ENCODE data around the gene MTHFD2L. TPM values are rescaled to one million over a fixed set of nuclear protein-coding genes. Genes with fewer than 3 reads are reported as not detected.
"Not testable (repeated sequence)": the region's sequence is repeated elsewhere in the genome, so short reads cannot be mapped to it uniquely, and the experiment has no call there.

The MTHFD2L gene
- total RNA-seq, 1 experiment from 2014 or later: 8.9 TPM

DNA sequence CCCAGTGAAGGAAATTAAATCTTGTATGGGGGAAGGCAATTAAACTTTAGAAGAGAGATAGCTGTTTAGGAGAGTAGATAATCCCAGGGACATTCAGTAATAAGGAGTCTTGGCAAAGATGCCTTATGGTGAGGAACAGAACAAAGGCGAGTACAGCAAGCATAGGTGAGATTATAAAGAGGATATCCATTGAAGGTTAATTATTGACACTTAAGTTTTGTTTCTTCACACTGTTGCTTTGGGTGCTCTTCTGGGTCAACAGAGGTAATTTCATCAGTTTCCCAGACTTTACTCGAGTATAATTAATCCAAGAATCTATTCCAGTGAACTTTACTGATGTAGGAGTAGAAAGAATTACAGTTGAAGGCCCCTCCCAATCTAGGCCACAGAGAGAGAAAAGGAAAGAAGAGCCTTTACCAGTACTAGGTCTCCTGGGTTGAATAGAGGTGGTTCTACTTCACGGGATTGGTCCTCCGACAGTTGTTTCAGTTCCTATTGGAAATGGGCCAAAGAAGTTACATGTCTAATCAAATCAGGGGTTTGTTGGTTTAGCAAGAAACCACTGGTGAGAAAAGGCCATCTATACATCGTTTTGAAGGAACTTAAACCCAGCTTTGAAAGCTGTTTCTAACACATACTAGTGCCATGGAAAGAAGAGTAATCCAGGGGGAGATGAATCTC is 177.6 kb downstream of the MTHFD2L start:
- no peak for TF ChIP-seq EZH2 (IDR thresholded peaks at IDR 0.05; ENCODE audit: low read depth)
- Histone ChIP-seq H3K9me2 (ENCODE audit: insufficient read depth) (no peaks in the 10 kb centered on the region), H3K27me3 (ENCODE audit: insufficient read depth, low read depth) (no peaks in the 10 kb centered on the region), H3K27ac (no peak overlapping the region), H3K36me3 (ENCODE audit: low read depth) (no peaks in the 10 kb centered on the region), H3K4me2 (no peak overlapping the region), H4K20me1 (ENCODE audit: insufficient read depth) (no peaks in the 10 kb centered on the region), H3K4me3 (no peak overlapping the region), H3K4me1 (replicated peaks; ENCODE audit: insufficient read depth) (no peaks in the 10 kb centered on the region), H3F3A (ENCODE audit: insufficient read depth, low read depth) (no peaks in the 10 kb centered on the region), H3K79me2 (ENCODE audit: low read depth) (no peaks in the 10 kb centered on the region), H2AFZ (no peak overlapping the region), H3K9me3 (ENCODE audit: insufficient read depth, low read depth) (no peaks in the 10 kb centered on the region)
- ChIA-PET POLR2A (ENCODE audit: unreplicated experiment) (no interaction called here), CTCF (no interaction called here)
- intact Hi-C loops (cut with micrococcal nuclease; ENCODE audit: unreplicated experiment): no loop called here
- BruUV-seq (replicated peaks): no TSS peak
- no peak for DNase-seq

DNA sequence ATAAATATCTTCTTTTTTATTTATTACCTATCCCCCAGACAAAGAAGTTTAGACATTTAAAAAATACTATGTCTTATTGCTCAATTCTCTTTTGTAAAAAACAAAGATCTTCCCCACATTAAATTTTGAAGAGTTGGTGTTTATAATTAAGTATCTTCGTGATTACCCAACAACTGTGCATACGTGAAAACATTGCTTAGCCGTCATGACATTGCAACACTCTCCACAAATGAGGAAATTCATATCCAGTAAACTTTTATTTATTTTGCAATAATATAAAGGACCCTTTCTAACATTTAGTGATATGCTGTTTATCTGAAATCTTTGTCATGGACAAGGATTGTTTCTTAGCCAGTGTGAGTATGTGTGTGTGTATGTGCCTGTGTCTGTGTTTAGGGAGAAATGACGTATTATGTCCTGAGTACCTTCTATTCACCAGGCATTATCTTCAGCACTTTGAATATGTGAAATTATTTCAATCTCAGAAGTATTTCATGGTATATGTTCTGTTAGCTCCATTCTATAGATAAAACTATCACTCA is 180.9 kb downstream of the MTHFD2L start:
- no peaks in the 10 kb centered on the region; the same call in 1 of the 2 replicates for H3K9me3 ChIP-seq (ENCODE audit: insufficient read depth, low read depth)
- intact Hi-C loops (cut with micrococcal nuclease; ENCODE audit: unreplicated experiment): no loop called here
- no peak overlapping the region for H3K4me2 ChIP-seq
- H4K20me1 ChIP-seq (ENCODE audit: insufficient read depth): no peaks in the 10 kb centered on the region
- no peak overlapping the region for H3K4me3 ChIP-seq
- H3K79me2 ChIP-seq (ENCODE audit: low read depth): no peaks in the 10 kb centered on the region
- no peak overlapping the region for H2AFZ ChIP-seq
- no peaks in the 10 kb centered on the region for H3K36me3 ChIP-seq (ENCODE audit: low read depth)
- TF ChIP-seq CTCF (conservative IDR thresholded peaks at IDR 0.05) (no peak), EZH2 (IDR thresholded peaks at IDR 0.05; ENCODE audit: low read depth) (no peak)
- CTCF ChIA-PET: no interaction called here
- no peaks in the 10 kb centered on the region for H3F3A ChIP-seq (ENCODE audit: insufficient read depth, low read depth)
- no peak for DNase-seq
- no peaks in the 10 kb centered on the region for H3K9me2 ChIP-seq (ENCODE audit: insufficient read depth)
- H3K27ac ChIP-seq: no peak overlapping the region
- POLR2A ChIA-PET (ENCODE audit: unreplicated experiment): no interaction called here
- no peaks in the 10 kb centered on the region for H3K4me1 ChIP-seq (replicated peaks; ENCODE audit: insufficient read depth)
- no peaks in the 10 kb centered on the region for H3K27me3 ChIP-seq (ENCODE audit: insufficient read depth, low read depth)
- no TSS peak for BruUV-seq (replicated peaks)

- Histone ChIP-seq H4K20me1 (ENCODE audit: insufficient read depth) (no peaks in the 10 kb centered on the region), H3K27ac (no peak overlapping the region), H3K79me2 (ENCODE audit: low read depth) (no peaks in the 10 kb centered on the region), H3K9me3 (ENCODE audit: insufficient read depth, low read depth) (no peaks in the 10 kb centered on the region; the same call in 1 of the 2 replicates), H3K27me3 (ENCODE audit: insufficient read depth, low read depth) (no peaks in the 10 kb centered on the region), H3K4me2 (no peak overlapping the region), H3K4me3 (no peak overlapping the region), H3K4me1 (replicated peaks; ENCODE audit: insufficient read depth) (no peaks in the 10 kb centered on the region), H3K9me2 (ENCODE audit: insufficient read depth) (no peaks in the 10 kb centered on the region), H3K36me3 (ENCODE audit: low read depth) (no peaks in the 10 kb centered on the region), H2AFZ (no peak overlapping the region), H3F3A (ENCODE audit: insufficient read depth, low read depth) (no peaks in the 10 kb centered on the region)
- CTCF ChIA-PET: no interaction called here
- TF ChIP-seq CTCF (conservative IDR thresholded peaks at IDR 0.05) (no peak), EZH2 (IDR thresholded peaks at IDR 0.05; ENCODE audit: low read depth) (no peak)
- BruUV-seq (replicated peaks): no TSS peak
- intact Hi-C loops (cut with micrococcal nuclease; ENCODE audit: unreplicated experiment): no loop called here
- POLR2A ChIA-PET (ENCODE audit: unreplicated experiment): no interaction called here
- no peak for DNase-seq
Measured at GRCh38 chr4:74339501-74339900, 181.6 kb downstream of the MTHFD2L start.

DNA sequence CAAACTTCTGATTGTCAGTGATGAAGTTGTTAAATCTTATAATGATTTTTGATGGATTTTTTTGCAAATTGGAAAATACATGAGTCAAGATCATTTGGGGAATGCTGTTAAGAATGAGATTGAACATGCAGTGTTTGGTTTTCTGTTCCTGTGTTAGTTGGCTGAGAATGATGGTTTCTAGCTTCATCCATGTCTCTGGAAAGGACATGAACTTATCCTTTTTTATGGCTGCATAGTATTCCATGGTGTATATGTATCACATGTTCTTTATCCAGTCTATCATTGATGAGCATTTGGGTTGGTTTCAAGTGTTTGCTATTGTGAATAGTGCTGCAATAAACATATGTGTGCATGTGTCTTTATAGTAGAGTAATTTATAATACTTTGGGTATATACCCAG is 182.5 kb downstream of the MTHFD2L start:
- H3K4me3 ChIP-seq; H3K79me2 ChIP-seq (ENCODE audit: low read depth); BruUV-seq (replicated peaks); POLR2A ChIA-PET (ENCODE audit: unreplicated experiment); H3K9me3 ChIP-seq (ENCODE audit: insufficient read depth, low read depth); H4K20me1 ChIP-seq (ENCODE audit: insufficient read depth); H3K27me3 ChIP-seq (ENCODE audit: insufficient read depth, low read depth); H3K9me2 ChIP-seq (ENCODE audit: insufficient read depth); H3F3A ChIP-seq (ENCODE audit: insufficient read depth, low read depth); H3K27ac ChIP-seq; H3K36me3 ChIP-seq (ENCODE audit: low read depth); DNase-seq; H3K4me2 ChIP-seq; intact Hi-C loops (cut with micrococcal nuclease; ENCODE audit: unreplicated experiment); H3K4me1 ChIP-seq (replicated peaks; ENCODE audit: insufficient read depth); H2AFZ ChIP-seq; CTCF ChIA-PET: not testable (repeated sequence)
